Panc1 (cell line): Measurements from ENCODE around the gene GALNT11. TPM values are rescaled to one million over a fixed set of nuclear protein-coding genes. Genes with fewer than 3 reads are reported as not detected.

Experiments used
- ATAC-seq: fragments of 200-7000 bp; cut with Tn5 transposase; 2 replicates; pipeline ENCODE4 v1.9.1; 2020; ENCODE audit warnings: mild to moderate bottlenecking, moderate library complexity
- BruUV-seq: library from RNA; stranded (reverse); fragments of 400-500 nt; replicated peaks from 2 replicates; lab custom pipeline; 2021; lab: Mats Ljungman, UMichigan
- CTCF ChIA-PET: fragments of 300-600 bp; sonication (Branson Sonifier 250); formaldehyde crosslinking; loops from one replicate; lab custom pipeline; 2022; ENCODE audit warnings: antibody characterized with exemption; lab: Charles Lee
- POLR2A ChIA-PET: fragments of 300-600 bp; sonication (Branson Sonifier 250); formaldehyde crosslinking; loops from one replicate; lab custom pipeline; 2022; ENCODE audit warnings: antibody characterized with exemption; lab: Charles Lee
- DNase-seq: peaks from one replicate; pipeline ENCODE4 v3.0.0-alpha.2; 2010; ENCODE audit warnings: low read depth, low spot score
- H3K27ac ChIP-seq: 2 replicates; pipeline ENCODE4 v1.5.1; 2011; ENCODE audit warnings: mild to moderate bottlenecking, low read length, inconsistent platforms
- H3K27me3 ChIP-seq: fragments of 200-500 bp; sonication (Bioruptor generic); 2 replicates; pipeline ENCODE4 v1.6.0; 2014; ENCODE audit warnings: low read length, inconsistent platforms; ENCODE audit not compliant: control insufficient read depth, insufficient read depth
- H3K36me3 ChIP-seq: fragments of 200-500 bp; sonication (Bioruptor generic); 2 replicates; pipeline ENCODE4 v1.5.1; 2014; ENCODE audit warnings: inconsistent platforms, mild to moderate bottlenecking, low read length, moderate library complexity; ENCODE audit not compliant: control insufficient read depth, insufficient read depth
- H3K4me1 ChIP-seq: 2 replicates; pipeline ENCODE4 v1.5.1; 2011; ENCODE audit warnings: inconsistent platforms, mild to moderate bottlenecking, low read length, moderate library complexity; ENCODE audit not compliant: control insufficient read depth, insufficient read depth
- H3K4me3 ChIP-seq, 2 experiments: 2 replicates each; pipeline ENCODE4 v1.5.1; 2011 to 2012; ENCODE audit warnings: low read depth in 2 of 2, low read length in 2 of 2, mild to moderate bottlenecking in 2 of 2, inconsistent platforms in 1 of 2, moderate library complexity in 1 of 2
- H3K9me3 ChIP-seq: fragments of 200-500 bp; sonication (Bioruptor generic); 2 replicates; pipeline ENCODE4 v1.5.1; 2014; ENCODE audit warnings: low read depth, mild to moderate bottlenecking, inconsistent platforms, low read length, moderate library complexity; ENCODE audit not compliant: control insufficient read depth, insufficient read depth
- CTCF ChIP-seq: fragments of 450-650 bp; IDR thresholded peaks from 2 replicates; pipeline ENCODE4 v1.5.1; 2017; ENCODE audit warnings: mild to moderate bottlenecking
- POLR2AphosphoS5 ChIP-seq: IDR thresholded peaks from 2 replicates; pipeline ENCODE4 v1.6.1; 2012; ENCODE audit warnings: mild to moderate bottlenecking, low read depth, low read length, moderate library complexity
- REST ChIP-seq, 2 experiments: IDR thresholded peaks; 2 replicates each; pipeline ENCODE4 v1.6.1; 2011 to 2012; ENCODE audit warnings: low read depth in 2 of 2, control low read depth in 1 of 2, low read length in 1 of 2, mild to moderate bottlenecking in 1 of 2, moderate library complexity in 1 of 2; ENCODE audit not compliant: insufficient read depth in 1 of 2
- SIN3A ChIP-seq: IDR thresholded peaks from 2 replicates; pipeline ENCODE4 v1.6.1; 2012; ENCODE audit warnings: low read depth, mild to moderate bottlenecking, low read length, moderate library complexity, borderline replicate concordance; ENCODE audit not compliant: insufficient read depth
- TCF7L2 ChIP-seq: IDR thresholded peaks from 2 replicates; pipeline ENCODE4 v1.6.1; 2011; ENCODE audit warnings: mild to moderate bottlenecking, low read depth, low read length, inconsistent platforms
- in situ Hi-C: cut with HindIII; loops from 2 replicates; pipeline ENCODE4 v1.10.0; 2016; ENCODE audit warnings: low sequenced_read_pairs, low pct_unique_long_range_greater_than_20kb
- intact Hi-C: fragments of 100-400 bp; cut with micrococcal nuclease; formaldehyde crosslinking; loops from one replicate; pipeline ENCODE4 v1.10.0; 2022; ENCODE audit not compliant: unreplicated experiment
- total RNA-seq: library from RNA; stranded (reverse); gene quantifications from one replicate; pipeline ENCODE4 v1.2.1, GENCODE V29; 2021; ENCODE audit not compliant: unreplicated experiment

The GALNT11 gene
- total RNA-seq, 1 experiment from 2014 or later: 48.7 TPM

GRCh38 chr7:151978616-151979015, 46.9 kb upstream of the GALNT11 start:
- ChIA-PET POLR2A (interaction anchor here (0.6 kb wide), 1 partner anchor 1847 kb away, joined by 7 read pairs; no protein-coding TSS in a partner anchor), CTCF (interaction anchor here (0.7 kb wide), 1 partner anchor 18 kb away, joined by 6 read pairs; no protein-coding TSS in a partner anchor)
- TF ChIP-seq SIN3A (no peak), CTCF (no peak), TCF7L2 (no peak), REST (IDR thresholded peaks at IDR 0.05; ENCODE audit: insufficient read depth in 1 of 2, low read depth in 2 of 2, low read length in 1 of 2) (no peak), POLR2AphosphoS5 (no peak)
- Histone ChIP-seq H3K27ac (no peak overlapping the region), H3K4me3 (no peak overlapping the region), H3K27me3 (peaks cover 6% of the 10 kb centered on the region; the same call in 1 of the 2 replicates), H3K4me1 (no peaks in the 10 kb centered on the region; the same call in 1 of the 2 replicates), H3K9me3 (no peaks in the 10 kb centered on the region), H3K36me3 (no peaks in the 10 kb centered on the region)
- intact Hi-C loops: no loop called here
- in situ Hi-C loops: no loop called here
- DNase-seq (no peak), ATAC-seq (no peak)
- no TSS peak for BruUV-seq

GRCh38 chr7:151981223-151981622, 44.3 kb upstream of the GALNT11 start:
- intact Hi-C loops (no loop called here), in situ Hi-C loops (no loop called here)
- POLR2A ChIA-PET: no interaction called here
- Histone ChIP-seq H3K27ac (no peak overlapping the region), H3K4me1 (no peaks in the 10 kb centered on the region; the same call in 1 of the 2 replicates), H3K27me3 (no peaks in the 10 kb centered on the region; the same call in 1 of the 2 replicates), H3K4me3 (no peak overlapping the region), H3K9me3 (no peaks in the 10 kb centered on the region), H3K36me3 (no peaks in the 10 kb centered on the region)
- no peak for TF ChIP-seq REST (IDR thresholded peaks at IDR 0.05; ENCODE audit: insufficient read depth in 1 of 2, low read depth in 2 of 2, low read length in 1 of 2)
- TF ChIP-seq SIN3A: no peak
- no peak for TF ChIP-seq CTCF
- TF ChIP-seq POLR2AphosphoS5: no peak
- no peak for TF ChIP-seq TCF7L2
- CTCF ChIA-PET: interaction anchor here (0.6 kb wide), 1 partner anchor 97 kb away, joined by 3 read pairs; no protein-coding TSS in a partner anchor
- DNase-seq (no peak), ATAC-seq (no peak)
- no TSS peak for BruUV-seq
